ENCODE results near the gene POLN. TPM values are rescaled to one million over a fixed set of nuclear protein-coding genes. Genes with fewer than 3 reads are reported as not detected.

Gene POLN
- total RNA-seq, 2 donors from 2014 or later: 7.8 to 8.0 TPM

- no peak overlapping the region for H3K27ac Mint-ChIP-seq
- ATAC-seq (replicated peaks): no peak
- peaks cover 14% of the 10 kb centered on the region for H3K36me3 Mint-ChIP-seq (ENCODE audit: low read depth)
- H3K27me3 Mint-ChIP-seq: no peaks in the 10 kb centered on the region
- H3K9me3 Mint-ChIP-seq: no peaks in the 10 kb centered on the region
- no peak overlapping the region for H3K4me3 Mint-ChIP-seq
- H3K4me1 Mint-ChIP-seq: no peaks in the 10 kb centered on the region
Measured at GRCh38 chr4:2253160-2254084, 11.5 kb upstream of the POLN start.

GRCh38 chr4:2252530-2253091 lies 10.7 kb upstream of the POLN start:
- Mint-ChIP-seq H3K4me3 (no peak overlapping the region), H3K9me3 (no peaks in the 10 kb centered on the region), H3K27me3 (no peaks in the 10 kb centered on the region), H3K27ac (no peak overlapping the region), H3K36me3 (ENCODE audit: low read depth) (peaks cover 14% of the 10 kb centered on the region), H3K4me1 (no peaks in the 10 kb centered on the region)
- no peak for ATAC-seq (replicated peaks)

GRCh38 chr4:2251795-2252529 lies 10.0 kb upstream of the POLN start:
- Mint-ChIP-seq H3K4me3 (no peak overlapping the region), H3K27ac (no peak overlapping the region), H3K9me3 (no peaks in the 10 kb centered on the region), H3K36me3 (ENCODE audit: low read depth) (peaks cover 14% of the 10 kb centered on the region), H3K27me3 (no peaks in the 10 kb centered on the region), H3K4me1 (no peaks in the 10 kb centered on the region)
- no peak for ATAC-seq (replicated peaks)

GRCh38 chr4:2251073-2251794 lies 9.3 kb upstream of the POLN start:
- Mint-ChIP-seq H3K9me3 (no peaks in the 10 kb centered on the region), H3K4me1 (no peaks in the 10 kb centered on the region), H3K27ac (no peak overlapping the region), H3K36me3 (ENCODE audit: low read depth) (peaks cover 14% of the 10 kb centered on the region), H3K4me3 (no peak overlapping the region), H3K27me3 (no peaks in the 10 kb centered on the region)
- no peak for ATAC-seq (replicated peaks)

GRCh38 chr4:2250357-2251072 lies 8.6 kb upstream of the POLN start:
- Mint-ChIP-seq H3K27ac (no peak overlapping the region), H3K4me1 (peaks cover 1% of the 10 kb centered on the region), H3K4me3 (no peak overlapping the region), H3K36me3 (ENCODE audit: low read depth) (peaks cover 14% of the 10 kb centered on the region), H3K27me3 (no peaks in the 10 kb centered on the region), H3K9me3 (no peaks in the 10 kb centered on the region)
- no peak for ATAC-seq (replicated peaks)

- H3K27me3 Mint-ChIP-seq: no peaks in the 10 kb centered on the region
- no peak overlapping the region for H3K4me3 Mint-ChIP-seq
- peaks cover 10% of the 10 kb centered on the region for H3K36me3 Mint-ChIP-seq (ENCODE audit: low read depth)
- H3K4me1 Mint-ChIP-seq: peaks cover 8% of the 10 kb centered on the region
- no peak for ATAC-seq (replicated peaks)
- no peak overlapping the region for H3K27ac Mint-ChIP-seq
- H3K9me3 Mint-ChIP-seq: no peaks in the 10 kb centered on the region
Measured at GRCh38 chr4:2249526-2250356, 7.8 kb upstream of the POLN start.

GRCh38 chr4:2248821-2249261 lies 6.9 kb upstream of the POLN start:
- Mint-ChIP-seq H3K27me3 (no peaks in the 10 kb centered on the region), H3K27ac (no peak overlapping the region), H3K9me3 (no peaks in the 10 kb centered on the region), H3K4me3 (no peak overlapping the region), H3K4me1 (peaks cover 12% of the 10 kb centered on the region), H3K36me3 (ENCODE audit: low read depth) (peaks cover 1% of the 10 kb centered on the region)
- no peak for ATAC-seq (replicated peaks)

GRCh38 chr4:2248044-2248780 lies 6.3 kb upstream of the POLN start:
- ATAC-seq (replicated peaks): no peak
- H3K9me3 Mint-ChIP-seq: no peaks in the 10 kb centered on the region
- no peak overlapping the region for H3K27ac Mint-ChIP-seq
- H3K36me3 Mint-ChIP-seq (ENCODE audit: low read depth): no peaks in the 10 kb centered on the region
- H3K4me1 Mint-ChIP-seq: peaks cover 16% of the 10 kb centered on the region
- no peaks in the 10 kb centered on the region for H3K27me3 Mint-ChIP-seq
- no peak overlapping the region for H3K4me3 Mint-ChIP-seq

- ATAC-seq (replicated peaks): no peak
- no peaks in the 10 kb centered on the region for H3K27me3 Mint-ChIP-seq
- H3K9me3 Mint-ChIP-seq: no peaks in the 10 kb centered on the region
- H3K27ac Mint-ChIP-seq: no peak overlapping the region
- H3K36me3 Mint-ChIP-seq (ENCODE audit: low read depth): no peaks in the 10 kb centered on the region
- H3K4me1 Mint-ChIP-seq: peaks cover 16% of the 10 kb centered on the region
- H3K4me3 Mint-ChIP-seq: no peak overlapping the region
Measured at GRCh38 chr4:2247128-2248043, 5.5 kb upstream of the POLN start.

- Mint-ChIP-seq H3K9me3 (no peaks in the 10 kb centered on the region), H3K4me1 (peaks cover 16% of the 10 kb centered on the region), H3K36me3 (ENCODE audit: low read depth) (no peaks in the 10 kb centered on the region), H3K27ac (no peak overlapping the region), H3K4me3 (no peak overlapping the region), H3K27me3 (no peaks in the 10 kb centered on the region)
- ATAC-seq (replicated peaks): no peak
Measured at GRCh38 chr4:2246384-2247127, 4.6 kb upstream of the POLN start.

GRCh38 chr4:2245787-2246275 lies 3.9 kb upstream of the POLN start:
- no peak for ATAC-seq (replicated peaks)
- no peak overlapping the region for H3K4me3 Mint-ChIP-seq
- peaks cover 17% of the 10 kb centered on the region for H3K4me1 Mint-ChIP-seq
- H3K27ac Mint-ChIP-seq: peak overlapping the region; percentile 73
- no peaks in the 10 kb centered on the region for H3K27me3 Mint-ChIP-seq
- H3K9me3 Mint-ChIP-seq: no peaks in the 10 kb centered on the region
- H3K36me3 Mint-ChIP-seq (ENCODE audit: low read depth): peaks cover 6% of the 10 kb centered on the region

Data from activated T-helper 17 cell treated with anti-CD3 and anti-CD28 coated beads, Interleukin-2, amount 50 U/mL, for 72 hours (primary cell).